Ishikawa (cell line): ENCODE measurements around the gene GLIS1.

Experiments
- CEBPB ChIP-seq: IDR thresholded peaks from 2 replicates; pipeline ENCODE4 v1.6.1; 2012
- CREB1 ChIP-seq: IDR thresholded peaks from 2 replicates; pipeline ENCODE4 v1.6.1; 2012; ENCODE audit warnings: low read depth
- EGR1 ChIP-seq: IDR thresholded peaks from 2 replicates; pipeline ENCODE4 v1.6.1; 2012
- EP300 ChIP-seq: IDR thresholded peaks from 2 replicates; pipeline ENCODE4 v1.6.1; 2012; ENCODE audit warnings: borderline replicate concordance
- FOXM1 ChIP-seq: IDR thresholded peaks from 2 replicates; pipeline ENCODE4 v1.6.1; 2012; ENCODE audit warnings: low read depth, borderline replicate concordance
- MAX ChIP-seq: IDR thresholded peaks from 2 replicates; pipeline ENCODE4 v1.6.1; 2012
- NFIC ChIP-seq: IDR thresholded peaks from 2 replicates; pipeline ENCODE4 v1.6.1; 2012
- RAD21 ChIP-seq: IDR thresholded peaks from 2 replicates; pipeline ENCODE4 v1.6.1; 2012; ENCODE audit warnings: low read depth
- REST ChIP-seq: IDR thresholded peaks from 2 replicates; pipeline ENCODE4 v1.6.1; 2012; ENCODE audit warnings: low read depth, mild to moderate bottlenecking
- TAF1 ChIP-seq: IDR thresholded peaks from 2 replicates; pipeline ENCODE4 v1.6.1; 2012; ENCODE audit warnings: low read depth, mild to moderate bottlenecking
- TCF12 ChIP-seq: IDR thresholded peaks from 2 replicates; pipeline ENCODE4 v1.6.1; 2012; ENCODE audit warnings: low read depth
- TEAD4 ChIP-seq: IDR thresholded peaks from 2 replicates; pipeline ENCODE4 v1.6.1; 2012
- USF1 ChIP-seq: IDR thresholded peaks from 2 replicates; pipeline ENCODE4 v1.6.1; 2012
- YY1 ChIP-seq: IDR thresholded peaks from 2 replicates; pipeline ENCODE4 v1.6.1; 2012; ENCODE audit warnings: low read depth
- ZBTB7A ChIP-seq: IDR thresholded peaks from 2 replicates; pipeline ENCODE4 v1.6.1; 2012; ENCODE audit warnings: low read depth

Gene GLIS1

GRCh38 chr1:53554592-53555305 lies 184.2 kb downstream of the GLIS1 start:
- no peak for TF ChIP-seq NFIC
- TF ChIP-seq TAF1, result no peak
- TF ChIP-seq EP300, result no peak
- TF ChIP-seq YY1, result no peak
- no peak for TF ChIP-seq CEBPB
- TF ChIP-seq FOXM1, result no peak
- no peak for TF ChIP-seq TEAD4
- no peak for TF ChIP-seq USF1
- no peak for TF ChIP-seq REST
- no peak for TF ChIP-seq MAX
- TF ChIP-seq ZBTB7A, result no peak
- TF ChIP-seq EGR1, result no peak
- TF ChIP-seq RAD21, result no peak
- TF ChIP-seq CREB1, result no peak
- no peak for TF ChIP-seq TCF12

- TF ChIP-seq CEBPB (no peak), TEAD4 (no peak), EP300 (no peak), MAX (no peak), CREB1 (no peak), USF1 (no peak), ZBTB7A (no peak), RAD21 (no peak), TCF12 (no peak), YY1 (no peak), EGR1 (no peak), NFIC (no peak), REST (no peak)
Observed at GRCh38 chr1:53553734-53554509, 185.0 kb downstream of the GLIS1 start.

GRCh38 chr1:53552981-53553733 lies 185.8 kb downstream of the GLIS1 start:
- TF ChIP-seq TEAD4 (no peak), TCF12 (no peak), NFIC (no peak), FOXM1 (no peak), USF1 (no peak), EP300 (no peak), CREB1 (no peak), CEBPB (no peak), TAF1 (no peak), RAD21 (no peak), ZBTB7A (no peak), MAX (no peak), REST (no peak), YY1 (no peak), EGR1 (no peak)
